HCT116 (cell line): Measurements from ENCODE around the gene NUAK2.

Experiments used
- EZH2 ChIP-seq: fragments of 200-600 bp; sonication (generic); IDR thresholded peaks from 2 replicates; pipeline ENCODE4 v1.6.1; 2017; ENCODE audit warnings: antibody characterized with exemption, mixed run types
- POLR2A ChIP-seq: IDR thresholded peaks from 2 replicates; pipeline ENCODE4 v1.7.0; 2011; ENCODE audit warnings: borderline replicate concordance; ENCODE audit not compliant: insufficient read depth, insufficient read length; ENCODE audit errors: extremely low read depth
- POLR2AphosphoS5 ChIP-seq: IDR thresholded peaks from 2 replicates; pipeline ENCODE4 v1.6.1; 2011; ENCODE audit warnings: mild to moderate bottlenecking, low read depth, low read length, moderate library complexity
- TCF7L2 ChIP-seq: IDR thresholded peaks from 2 replicates; pipeline ENCODE4 v1.7.0; 2011; ENCODE audit warnings: borderline replicate concordance, inconsistent platforms; ENCODE audit not compliant: insufficient read depth, insufficient read length; ENCODE audit errors: extremely low read depth
- YY1 ChIP-seq: IDR thresholded peaks from 2 replicates; pipeline ENCODE4 v1.6.1; 2011; ENCODE audit warnings: low read length, low read depth, moderate library complexity, mild to moderate bottlenecking; ENCODE audit not compliant: insufficient replicate concordance; ENCODE audit errors: extremely low read depth
- TF ChIP-seq, protein P1 (sequence below), 3 experiments: fragments of 200-600 bp in 1 of 3; sonication (generic) in 1 of 3; IDR thresholded peaks in 2 of 3; conservative IDR thresholded peaks in 1 of 3; 2 replicates each; pipeline ENCODE4 v1.5.1; 2012 to 2017; ENCODE audit warnings: low read depth in 2 of 3, low read length in 2 of 3, antibody characterized with exemption in 1 of 3, borderline replicate concordance in 1 of 3, control low read depth in 1 of 3, mild to moderate bottlenecking in 1 of 3, mixed read lengths in 1 of 3, mixed run types in 1 of 3, moderate library complexity in 1 of 3; ENCODE audit not compliant: insufficient read depth in 1 of 3
- TF ChIP-seq, protein P2 (sequence below): IDR thresholded peaks from 2 replicates; pipeline ENCODE4 v1.6.1; 2012

DNA sequence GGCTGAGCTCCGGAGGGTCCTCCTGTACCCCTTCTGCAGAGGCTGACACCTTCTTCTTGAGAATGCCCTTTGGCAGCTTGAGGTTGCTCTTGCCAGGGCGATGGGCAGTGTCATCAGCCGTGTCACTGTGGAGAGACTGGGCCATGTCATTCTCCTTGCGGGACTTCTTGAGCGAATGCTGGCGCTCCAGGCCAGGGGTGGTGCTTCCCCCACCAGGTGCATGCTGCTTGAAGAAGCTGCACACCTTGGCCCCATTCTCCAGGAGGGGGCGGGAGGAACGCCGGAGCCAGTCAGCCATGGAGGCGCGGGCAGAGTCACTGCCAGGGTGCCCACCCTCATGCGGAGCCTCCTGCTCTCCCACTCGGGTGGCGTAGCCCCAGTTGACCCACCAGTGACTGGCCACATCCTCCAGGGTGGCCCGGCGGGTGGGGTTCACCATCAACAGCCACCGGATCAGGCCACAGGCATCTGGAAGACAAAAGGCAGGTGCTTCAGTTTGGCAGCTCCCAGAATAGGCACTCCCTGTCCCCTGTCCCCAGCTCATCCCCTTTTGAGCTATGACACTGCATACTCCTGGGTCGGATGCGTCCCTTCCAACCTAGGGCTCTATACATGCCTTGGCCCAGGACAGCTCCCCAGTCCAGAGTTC lies 17.4 kb downstream of the NUAK2 start:
- no peak for TF ChIP-seq POLR2AphosphoS5
- no peak for TF ChIP-seq TCF7L2
- TF ChIP-seq POLR2A: no peak
- TF ChIP-seq, protein P1, sequence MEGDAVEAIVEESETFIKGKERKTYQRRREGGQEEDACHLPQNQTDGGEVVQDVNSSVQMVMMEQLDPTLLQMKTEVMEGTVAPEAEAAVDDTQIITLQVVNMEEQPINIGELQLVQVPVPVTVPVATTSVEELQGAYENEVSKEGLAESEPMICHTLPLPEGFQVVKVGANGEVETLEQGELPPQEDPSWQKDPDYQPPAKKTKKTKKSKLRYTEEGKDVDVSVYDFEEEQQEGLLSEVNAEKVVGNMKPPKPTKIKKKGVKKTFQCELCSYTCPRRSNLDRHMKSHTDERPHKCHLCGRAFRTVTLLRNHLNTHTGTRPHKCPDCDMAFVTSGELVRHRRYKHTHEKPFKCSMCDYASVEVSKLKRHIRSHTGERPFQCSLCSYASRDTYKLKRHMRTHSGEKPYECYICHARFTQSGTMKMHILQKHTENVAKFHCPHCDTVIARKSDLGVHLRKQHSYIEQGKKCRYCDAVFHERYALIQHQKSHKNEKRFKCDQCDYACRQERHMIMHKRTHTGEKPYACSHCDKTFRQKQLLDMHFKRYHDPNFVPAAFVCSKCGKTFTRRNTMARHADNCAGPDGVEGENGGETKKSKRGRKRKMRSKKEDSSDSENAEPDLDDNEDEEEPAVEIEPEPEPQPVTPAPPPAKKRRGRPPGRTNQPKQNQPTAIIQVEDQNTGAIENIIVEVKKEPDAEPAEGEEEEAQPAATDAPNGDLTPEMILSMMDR (IDR thresholded peaks at IDR 0.05 in 2 of 3, conservative IDR thresholded peaks at IDR 0.05 in 1 of 3; ENCODE audit: borderline replicate concordance in 1 of 3, insufficient read depth in 1 of 3, low read depth in 2 of 3, low read length in 2 of 3): no peak
- no peak for TF ChIP-seq EZH2
- no peak for TF ChIP-seq YY1
- TF ChIP-seq, protein P2, sequence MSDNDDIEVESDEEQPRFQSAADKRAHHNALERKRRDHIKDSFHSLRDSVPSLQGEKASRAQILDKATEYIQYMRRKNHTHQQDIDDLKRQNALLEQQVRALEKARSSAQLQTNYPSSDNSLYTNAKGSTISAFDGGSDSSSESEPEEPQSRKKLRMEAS: no peak
